ENCODE measurements around the gene KDM3A.

Gene KDM3A, protein sequence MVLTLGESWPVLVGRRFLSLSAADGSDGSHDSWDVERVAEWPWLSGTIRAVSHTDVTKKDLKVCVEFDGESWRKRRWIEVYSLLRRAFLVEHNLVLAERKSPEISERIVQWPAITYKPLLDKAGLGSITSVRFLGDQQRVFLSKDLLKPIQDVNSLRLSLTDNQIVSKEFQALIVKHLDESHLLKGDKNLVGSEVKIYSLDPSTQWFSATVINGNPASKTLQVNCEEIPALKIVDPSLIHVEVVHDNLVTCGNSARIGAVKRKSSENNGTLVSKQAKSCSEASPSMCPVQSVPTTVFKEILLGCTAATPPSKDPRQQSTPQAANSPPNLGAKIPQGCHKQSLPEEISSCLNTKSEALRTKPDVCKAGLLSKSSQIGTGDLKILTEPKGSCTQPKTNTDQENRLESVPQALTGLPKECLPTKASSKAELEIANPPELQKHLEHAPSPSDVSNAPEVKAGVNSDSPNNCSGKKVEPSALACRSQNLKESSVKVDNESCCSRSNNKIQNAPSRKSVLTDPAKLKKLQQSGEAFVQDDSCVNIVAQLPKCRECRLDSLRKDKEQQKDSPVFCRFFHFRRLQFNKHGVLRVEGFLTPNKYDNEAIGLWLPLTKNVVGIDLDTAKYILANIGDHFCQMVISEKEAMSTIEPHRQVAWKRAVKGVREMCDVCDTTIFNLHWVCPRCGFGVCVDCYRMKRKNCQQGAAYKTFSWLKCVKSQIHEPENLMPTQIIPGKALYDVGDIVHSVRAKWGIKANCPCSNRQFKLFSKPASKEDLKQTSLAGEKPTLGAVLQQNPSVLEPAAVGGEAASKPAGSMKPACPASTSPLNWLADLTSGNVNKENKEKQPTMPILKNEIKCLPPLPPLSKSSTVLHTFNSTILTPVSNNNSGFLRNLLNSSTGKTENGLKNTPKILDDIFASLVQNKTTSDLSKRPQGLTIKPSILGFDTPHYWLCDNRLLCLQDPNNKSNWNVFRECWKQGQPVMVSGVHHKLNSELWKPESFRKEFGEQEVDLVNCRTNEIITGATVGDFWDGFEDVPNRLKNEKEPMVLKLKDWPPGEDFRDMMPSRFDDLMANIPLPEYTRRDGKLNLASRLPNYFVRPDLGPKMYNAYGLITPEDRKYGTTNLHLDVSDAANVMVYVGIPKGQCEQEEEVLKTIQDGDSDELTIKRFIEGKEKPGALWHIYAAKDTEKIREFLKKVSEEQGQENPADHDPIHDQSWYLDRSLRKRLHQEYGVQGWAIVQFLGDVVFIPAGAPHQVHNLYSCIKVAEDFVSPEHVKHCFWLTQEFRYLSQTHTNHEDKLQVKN (N-terminal part only)

GRCh38 chr2:86440631-86441391, at the start of gene KDM3A:
TSS of gene KDM3A (plus strand) at chr2:86441371. CDS start at chr2:86442048, 677 bp downstream.
- DNase-seq, result peak; percentile 83

DNA sequence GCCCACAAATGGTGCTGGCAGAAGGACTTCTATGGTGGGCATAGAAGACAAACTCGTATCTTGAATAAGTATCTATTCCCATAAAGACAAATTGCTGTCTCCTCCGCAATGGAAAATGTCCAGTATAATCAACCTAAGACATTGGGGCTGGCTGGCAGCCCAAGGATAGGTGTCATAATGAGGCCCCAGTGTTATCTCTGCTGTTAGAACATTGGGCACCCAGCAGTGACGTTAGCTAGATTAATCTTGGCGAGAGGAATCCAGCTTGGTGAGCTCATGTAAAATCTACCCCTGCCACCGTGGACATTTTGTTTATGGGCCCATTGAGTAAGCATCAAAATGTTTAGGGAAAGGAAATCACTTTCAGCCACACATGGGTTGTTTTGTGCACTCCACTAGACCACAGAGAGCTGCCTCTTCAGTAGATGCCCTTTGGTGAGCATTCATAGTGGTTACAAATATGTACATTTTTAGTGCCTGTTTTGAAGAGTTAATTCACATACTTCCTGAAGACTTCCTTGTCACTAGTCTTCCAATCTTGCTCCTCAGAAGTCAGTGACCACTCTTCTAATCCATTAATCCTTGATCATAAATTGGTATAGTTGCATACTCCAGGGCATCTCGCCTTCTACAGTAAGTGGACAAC, 48.2 kb upstream of the KDM3A start:
- no peak for DNase-seq

DNA sequence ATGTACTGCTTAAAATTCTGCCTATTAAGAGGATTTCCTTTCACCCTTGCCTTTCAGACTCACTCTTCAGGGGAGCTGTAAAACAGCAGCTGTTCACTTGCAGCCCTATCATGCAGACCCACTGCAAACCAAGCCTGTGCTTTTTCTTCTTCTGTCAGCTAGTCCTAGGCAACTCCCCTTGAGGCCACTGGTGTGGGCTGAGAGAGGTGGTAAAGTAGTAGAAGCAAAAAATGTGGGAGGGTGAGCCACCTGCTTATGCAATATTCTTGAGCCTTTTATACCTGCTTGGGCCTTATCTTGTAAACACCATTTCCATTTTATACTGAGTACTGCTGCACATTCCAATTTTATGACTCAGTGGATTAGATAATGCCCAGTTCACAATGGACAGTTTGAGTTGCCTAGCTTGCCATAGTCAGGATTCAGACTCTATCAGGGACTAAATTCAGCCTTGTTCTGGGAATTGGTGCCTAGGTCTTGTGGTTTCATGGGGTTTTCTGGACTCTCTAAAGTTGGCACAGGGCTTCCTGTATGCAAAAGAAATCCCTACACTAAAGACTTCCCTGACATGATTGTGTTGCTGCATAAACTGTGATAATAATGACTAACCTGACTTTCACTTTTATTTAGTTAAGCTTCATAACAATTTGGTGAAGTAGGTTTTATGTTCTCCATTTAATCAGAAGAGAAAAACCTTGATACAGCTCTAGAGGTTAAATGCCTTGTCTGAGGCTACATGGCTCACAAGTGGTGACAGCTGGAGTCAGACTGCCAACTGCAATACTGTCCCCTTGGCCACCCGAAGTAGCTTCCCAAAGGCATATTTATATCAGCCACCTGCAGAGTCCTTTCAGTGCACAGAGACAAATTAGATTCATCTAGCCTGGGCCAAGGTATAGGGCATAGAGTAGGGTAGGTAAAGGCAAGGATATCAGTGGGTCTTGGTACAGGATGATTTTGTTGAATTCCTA, 47.4 kb upstream of the KDM3A start:
- no peak for DNase-seq

GRCh38 chr2:86396291-86396785, 44.8 kb upstream of the KDM3A start:
- DNase-seq, result no peak

GRCh38 chr2:86397986-86398385, 43.2 kb upstream of the KDM3A start:
- no peak for DNase-seq

DNA sequence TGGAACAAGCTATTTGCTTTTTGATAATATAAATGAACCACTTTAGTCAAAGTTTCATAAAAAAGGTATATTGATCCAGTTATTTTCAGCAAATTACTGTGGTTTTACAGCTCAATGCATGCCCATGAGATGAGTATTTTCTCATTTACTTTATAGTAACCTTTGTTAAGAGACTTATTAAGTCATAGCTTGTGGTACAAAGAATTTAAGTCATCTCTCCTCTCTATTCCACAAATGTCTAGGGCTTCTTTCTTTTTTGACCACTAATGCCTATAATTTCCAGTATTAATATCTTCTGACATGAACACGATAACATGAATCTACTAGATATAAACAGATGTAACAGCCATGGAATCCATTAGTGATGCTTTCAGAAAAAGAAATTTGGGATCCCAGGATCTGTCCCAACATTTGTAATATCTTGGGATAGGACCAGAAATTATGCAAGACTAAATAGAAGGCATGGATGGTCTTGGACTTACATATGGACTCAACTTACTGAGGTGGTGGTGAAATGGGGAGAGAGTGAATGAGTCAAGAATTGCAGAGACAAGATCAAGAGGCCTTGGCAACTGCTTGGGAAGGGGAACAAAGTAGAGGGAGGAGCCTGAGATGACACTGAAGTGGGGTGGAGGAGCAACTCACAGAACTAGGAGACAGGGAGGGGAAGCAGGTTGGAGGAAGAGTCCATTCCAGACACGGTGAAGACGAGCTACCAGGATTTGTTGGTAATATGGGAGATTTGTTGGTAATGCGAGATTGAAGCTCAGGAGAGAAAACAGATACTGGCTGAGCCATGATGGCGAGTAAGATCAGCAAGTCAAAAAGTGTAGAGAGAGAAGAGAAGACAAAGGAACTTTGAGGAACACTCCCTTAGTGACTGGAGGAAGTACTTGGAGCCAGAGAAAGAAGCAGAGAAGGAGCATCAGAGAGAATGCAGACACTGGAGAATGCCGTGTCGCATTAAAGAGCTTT, 42.4 kb upstream of the KDM3A start:
- no peak for DNase-seq

DNA sequence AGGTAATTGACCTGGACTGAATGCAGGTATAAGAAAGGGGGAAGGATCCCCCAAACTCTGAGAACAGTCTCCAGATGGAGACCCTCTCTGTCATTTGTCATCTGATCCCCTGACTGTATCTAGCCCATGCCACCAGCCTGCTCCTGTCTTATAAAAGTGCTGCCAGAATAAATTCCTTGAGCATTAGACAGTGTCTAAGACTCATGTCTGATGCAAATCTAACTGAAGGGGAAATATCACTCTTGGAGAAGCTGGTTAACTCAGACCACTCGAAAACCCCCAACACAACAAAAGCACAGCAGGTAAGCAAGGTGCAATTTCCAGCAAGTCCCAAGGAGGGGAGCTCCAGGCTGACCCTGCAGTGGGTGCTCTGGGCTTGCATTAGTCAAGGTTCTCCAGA, 40.9 kb upstream of the KDM3A start:
- DNase-seq, result no peak

DNA sequence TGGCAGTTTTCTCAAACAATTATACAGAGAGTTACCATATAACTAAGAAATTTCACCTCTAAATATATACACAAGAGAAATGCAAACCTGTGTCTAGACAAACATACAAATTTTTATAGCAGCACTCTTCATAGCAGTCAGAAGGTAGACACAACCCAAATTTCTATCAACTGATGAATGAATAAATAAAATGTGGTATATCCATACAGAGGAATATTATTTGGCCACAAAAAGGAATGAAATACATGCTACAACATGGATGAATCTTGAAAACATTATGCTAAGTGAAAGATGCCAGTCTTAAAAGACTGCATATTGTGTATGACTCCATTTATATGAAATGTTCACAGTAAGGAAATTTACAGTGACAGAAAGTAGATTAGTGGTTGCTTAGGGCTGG, 30.6 kb upstream of the KDM3A start:
- no peak for DNase-seq

DNA sequence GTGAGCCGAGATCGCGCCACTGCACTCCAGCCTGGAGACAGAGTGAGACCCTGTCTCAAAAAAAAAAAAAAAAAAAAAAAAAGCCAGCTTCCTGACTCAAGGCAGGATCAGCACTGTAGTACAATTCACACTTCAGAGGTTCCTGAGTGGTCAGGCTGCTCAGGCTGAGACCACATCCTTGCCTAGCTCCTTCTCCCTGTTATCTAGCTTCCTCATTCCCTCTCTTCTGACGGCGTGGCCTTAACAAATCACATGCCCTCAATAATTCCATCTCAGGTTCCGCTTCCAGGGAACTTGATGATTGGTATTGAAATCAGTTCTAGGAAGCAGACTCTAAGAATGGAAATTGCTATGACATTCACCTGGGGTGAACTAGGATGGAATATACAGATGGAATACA, 29.8 kb upstream of the KDM3A start:
- DNase-seq, result no peak

DNA sequence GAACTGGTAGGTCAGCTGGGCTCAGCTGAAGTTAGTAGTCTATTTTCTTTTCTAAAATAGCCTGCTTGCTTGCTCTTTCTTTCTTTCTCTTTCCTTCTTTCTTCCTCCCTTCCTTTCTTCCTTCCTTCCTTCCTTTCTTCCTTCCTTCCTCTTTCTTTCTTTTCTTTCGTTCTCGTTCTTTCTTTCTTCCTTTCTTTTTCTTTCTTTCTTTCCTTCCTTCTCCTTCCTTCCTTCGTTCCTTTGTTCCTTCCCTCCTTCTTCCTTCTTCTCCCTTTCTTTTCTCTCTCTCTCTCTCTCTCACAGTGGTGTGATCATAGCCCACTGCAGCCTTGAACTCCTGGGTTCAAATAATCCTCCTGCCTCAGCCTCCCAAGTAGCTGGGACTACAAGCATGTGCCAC, 29.2 kb upstream of the KDM3A start:
- no peak for DNase-seq

DNA sequence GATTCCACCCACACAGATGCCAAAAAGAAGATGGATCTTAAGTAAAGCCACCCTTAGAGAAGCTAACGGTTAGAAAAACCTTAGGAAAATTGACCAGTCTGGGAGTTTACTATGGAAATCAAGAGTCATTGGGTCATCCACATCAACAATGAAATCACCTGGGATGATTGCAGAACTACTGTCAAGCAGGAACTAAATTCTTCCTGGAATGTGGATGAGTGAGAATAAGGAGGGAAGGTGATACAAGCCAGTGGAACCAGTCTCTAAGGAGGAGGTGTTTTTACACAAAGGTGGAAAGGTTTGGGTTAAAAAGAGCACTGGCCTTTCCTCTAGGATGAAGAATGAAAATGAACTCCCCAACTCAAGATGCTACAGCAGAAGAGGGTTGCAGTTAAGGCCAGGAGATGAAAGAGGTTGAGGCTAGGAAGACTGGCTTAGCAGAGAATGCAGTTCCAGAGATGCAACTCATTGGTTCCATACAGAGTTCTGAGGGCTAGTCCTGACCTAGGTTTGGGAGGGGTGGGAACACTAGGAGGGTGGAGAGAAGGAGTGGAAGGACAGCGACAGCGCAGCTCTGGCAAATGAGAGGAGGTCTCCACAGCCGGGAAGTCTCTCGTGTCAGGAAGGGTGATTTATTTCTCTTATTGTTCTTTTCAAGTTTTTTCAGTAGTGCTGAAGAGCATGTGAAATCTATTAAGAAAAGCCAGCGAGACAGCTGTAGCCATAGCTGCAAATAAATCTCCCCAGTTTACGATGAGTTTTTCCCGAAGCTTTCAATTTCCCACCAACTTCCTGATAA, 27.7 kb upstream of the KDM3A start:
- DNase-seq, result no peak

DNA sequence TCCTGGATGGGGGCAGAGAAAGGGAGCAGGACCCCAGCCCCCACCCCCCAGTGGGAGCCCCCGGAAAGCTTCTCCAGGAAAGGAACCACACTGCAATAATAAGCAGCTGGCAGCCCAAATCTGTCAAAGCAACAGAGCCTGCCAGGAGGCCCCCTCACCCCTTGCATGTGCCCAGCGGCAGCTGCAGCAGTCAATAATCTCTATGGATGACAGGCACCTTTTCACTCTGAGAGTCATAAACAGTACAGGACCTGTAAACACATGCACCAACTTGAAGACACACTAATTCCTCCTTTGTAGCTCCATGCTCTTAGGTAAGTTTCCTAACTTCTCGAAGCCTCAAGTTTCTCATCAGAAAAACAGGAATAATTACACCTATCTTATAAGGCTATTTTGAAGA, 26.2 kb upstream of the KDM3A start:
- no peak for DNase-seq

DNA sequence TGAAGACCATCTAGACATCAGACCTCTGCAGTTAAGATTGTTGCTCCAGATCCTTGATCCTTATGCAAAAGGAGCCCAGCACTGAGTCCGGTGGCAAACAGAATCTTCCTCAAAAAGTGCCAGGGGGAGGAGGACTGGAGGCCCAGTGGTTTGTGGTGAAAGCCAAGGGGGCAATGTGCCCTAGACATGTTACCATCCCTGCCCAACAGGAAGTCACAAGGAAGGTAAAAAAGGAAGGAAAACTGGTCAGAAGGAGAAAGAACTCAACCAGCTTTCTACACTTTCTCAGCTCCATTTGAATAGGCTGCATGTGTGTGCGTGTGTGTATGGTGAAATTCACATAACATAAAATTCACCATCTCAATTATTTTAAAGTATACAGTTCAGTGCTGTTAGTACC, 25.0 kb upstream of the KDM3A start:
- DNase-seq, result no peak

- no peak for DNase-seq
Measured at GRCh38 chr2:86417961-86418360, 23.2 kb upstream of the KDM3A start.

- no peak for DNase-seq
Measured at GRCh38 chr2:86420913-86421312, 20.3 kb upstream of the KDM3A start.

GRCh38 chr2:86426271-86426670, 14.9 kb upstream of the KDM3A start:
- no peak for DNase-seq

GRCh38 chr2:86429335-86429734, 11.8 kb upstream of the KDM3A start:
- DNase-seq, result no peak

DNA sequence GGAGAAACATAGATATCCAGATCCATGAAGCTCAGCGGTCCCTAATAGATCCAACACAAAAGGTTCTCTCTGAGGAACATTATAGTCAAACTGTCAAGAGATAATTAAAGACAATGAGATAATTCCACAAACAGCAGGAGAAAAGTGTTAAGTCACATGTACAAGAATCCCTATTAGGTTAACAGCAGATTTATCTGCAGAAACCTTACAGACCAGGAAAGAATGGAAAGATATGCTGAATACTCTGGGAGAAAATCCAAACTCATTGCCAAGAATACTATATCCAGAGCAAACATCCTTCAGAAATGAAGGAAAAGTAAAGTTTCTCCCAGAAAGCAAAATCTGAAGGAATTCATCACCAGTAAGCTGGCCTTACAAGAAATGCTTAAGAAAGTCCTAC, 10.8 kb upstream of the KDM3A start:
- no peak for DNase-seq
